Mucosa of stomach (tissue), 1 donor: Measurements from ENCODE around the gene DOLPP1.

ENCODE experiments used
- H3K27me3 ChIP-seq: one replicate; pipeline ENCODE4 v1.7.0; 2013; ENCODE audit warnings: mild to moderate bottlenecking, low read length; ENCODE audit not compliant: control insufficient read depth, insufficient read depth
- H3K36me3 ChIP-seq: one replicate; pipeline ENCODE4 v1.7.0; 2013; ENCODE audit warnings: low read length; ENCODE audit not compliant: control insufficient read depth, insufficient read depth
- H3K4me1 ChIP-seq: one replicate; pipeline ENCODE4 v1.7.0; 2013; ENCODE audit warnings: mild to moderate bottlenecking, low read length; ENCODE audit not compliant: control insufficient read depth, insufficient read depth
- H3K4me3 ChIP-seq: one replicate; pipeline ENCODE4 v1.7.0; 2013; ENCODE audit warnings: low read length
- H3K9ac ChIP-seq: one replicate; pipeline ENCODE4 v1.7.0; 2013; ENCODE audit warnings: mild to moderate bottlenecking, low read length, moderate library complexity
- H3K9me3 ChIP-seq: one replicate; pipeline ENCODE4 v1.7.0; 2013; ENCODE audit warnings: mild to moderate bottlenecking, low read length, moderate library complexity; ENCODE audit not compliant: control insufficient read depth
- donor health status: Pancreatic carcinoma.

The DOLPP1 gene

GRCh38 chr9:129139993-129140396, 59.1 kb downstream of the DOLPP1 start:
- Histone ChIP-seq H3K9me3 (no peaks in the 10 kb centered on the region), H3K4me3 (peak overlapping the region; percentile 57), H3K27me3 (no peaks in the 10 kb centered on the region), H3K4me1 (peaks cover 56% of the 10 kb centered on the region), H3K36me3 (peaks cover 18% of the 10 kb centered on the region), H3K9ac (peak overlapping the region; percentile 95)
